ENCODE results near the gene GPRIN2.
"Not testable (repeated sequence)": the region's sequence is repeated elsewhere in the genome, so short reads cannot be mapped to it uniquely, and the experiment has no call there.

GRCh38 chr10:46532256-46532655 lies 24.2 kb downstream of the GPRIN2 start:
- TF ChIP-seq CTCF, POLR2A, EP300, POLR2AphosphoS5 (IDR thresholded peaks at IDR 0.05): not testable (repeated sequence)
